Measurements from ENCODE around the gene AGMO. TPM values are rescaled to one million over a fixed set of nuclear protein-coding genes. Genes with fewer than 3 reads are reported as not detected.

The AGMO gene
- total RNA-seq, 1 donor: not detected

- H3K4me3 ChIP-seq (ENCODE audit: low read depth, low read length): no peak overlapping the region
- TF ChIP-seq CTCF (IDR thresholded peaks at IDR 0.05; ENCODE audit: insufficient read depth, low read depth, low read length): no peak
- no peak for DNase-seq (ENCODE audit: low read depth)
Observed at GRCh38 chr7:15485998-15486397, 75.8 kb downstream of the AGMO start.

- no peak for DNase-seq (ENCODE audit: low read depth)
- no peak overlapping the region for H3K4me3 ChIP-seq (ENCODE audit: low read depth, low read length)
- TF ChIP-seq CTCF (IDR thresholded peaks at IDR 0.05; ENCODE audit: insufficient read depth, low read depth, low read length): no peak
Observed at GRCh38 chr7:15485431-15485830, 76.4 kb downstream of the AGMO start.

- no peak for TF ChIP-seq CTCF (IDR thresholded peaks at IDR 0.05; ENCODE audit: insufficient read depth, low read depth, low read length)
- H3K4me3 ChIP-seq (ENCODE audit: low read depth, low read length): no peak overlapping the region
- DNase-seq (ENCODE audit: low read depth): no peak
Observed at GRCh38 chr7:15481132-15481531, 80.7 kb downstream of the AGMO start.

GRCh38 chr7:15478401-15478800 is 83.4 kb downstream of the AGMO start:
- no peak overlapping the region for H3K4me3 ChIP-seq (ENCODE audit: low read depth, low read length)
- no peak for TF ChIP-seq CTCF (IDR thresholded peaks at IDR 0.05; ENCODE audit: insufficient read depth, low read depth, low read length)
- no peak for DNase-seq (ENCODE audit: low read depth)

GRCh38 chr7:15476531-15476918 is 85.3 kb downstream of the AGMO start:
- H3K4me3 ChIP-seq (ENCODE audit: low read depth, low read length): no peak overlapping the region
- no peak for TF ChIP-seq CTCF (IDR thresholded peaks at IDR 0.05; ENCODE audit: insufficient read depth, low read depth, low read length)

GRCh38 chr7:15475808-15476530 is 85.8 kb downstream of the AGMO start:
- no peak for TF ChIP-seq CTCF (IDR thresholded peaks at IDR 0.05; ENCODE audit: insufficient read depth, low read depth, low read length)
- no peak overlapping the region for H3K4me3 ChIP-seq (ENCODE audit: low read depth, low read length)
- DNase-seq (ENCODE audit: low read depth): no peak

More at GRCh38 chr7:15476531-15476918, 85.3 kb downstream of the AGMO start:
- DNase-seq (ENCODE audit: low read depth): no peak

GRCh38 chr7:15471669-15471950 is 90.2 kb downstream of the AGMO start:
- no peak for TF ChIP-seq CTCF (IDR thresholded peaks at IDR 0.05; ENCODE audit: insufficient read depth, low read depth, low read length)
- H3K4me3 ChIP-seq (ENCODE audit: low read depth, low read length): no peak overlapping the region
- no peak for DNase-seq (ENCODE audit: low read depth)
